H9 (cell line): ENCODE results near the gene NPHS1. TPM values are rescaled to one million over a fixed set of nuclear protein-coding genes. Genes with fewer than 3 reads are reported as not detected.

Experiments
- DNase-seq: peaks from one replicate; pipeline ENCODE4 v3.0.0-alpha.2; 2017
- H2AFZ ChIP-seq: one replicate; pipeline ENCODE4 v1.6.1; 2013; ENCODE audit warnings: mild to moderate bottlenecking, low read length, control low read depth, moderate library complexity
- H2AK5ac ChIP-seq: 2 replicates; pipeline ENCODE4 v1.6.1; 2013; ENCODE audit warnings: low read length, control low read depth, mixed read lengths; ENCODE audit not compliant: insufficient read length
- H2BK120ac ChIP-seq: one replicate; pipeline ENCODE4 v1.6.1; 2013; ENCODE audit warnings: low read depth, mild to moderate bottlenecking, low read length, control low read depth, inconsistent platforms; ENCODE audit not compliant: poor library complexity, severe bottlenecking
- H2BK12ac ChIP-seq: 2 replicates; pipeline ENCODE4 v1.6.1; 2013; ENCODE audit warnings: low read length, control low read depth, mixed read lengths, low read depth; ENCODE audit not compliant: insufficient read length
- H2BK15ac ChIP-seq: 2 replicates; pipeline ENCODE4 v1.6.1; 2013; ENCODE audit warnings: low read depth, low read length, control low read depth
- H2BK20ac ChIP-seq: one replicate; pipeline ENCODE4 v1.6.1; 2013; ENCODE audit warnings: low read depth, mild to moderate bottlenecking, low read length, control low read depth, inconsistent platforms; ENCODE audit not compliant: poor library complexity, severe bottlenecking
- H2BK5ac ChIP-seq: 2 replicates; pipeline ENCODE4 v1.6.1; 2013; ENCODE audit warnings: low read length, control low read depth, mixed read lengths; ENCODE audit not compliant: insufficient read length
- H3K14ac ChIP-seq: 2 replicates; pipeline ENCODE4 v1.6.1; 2013; ENCODE audit warnings: low read length, control low read depth; ENCODE audit not compliant: insufficient read depth
- H3K18ac ChIP-seq: 2 replicates; pipeline ENCODE4 v1.6.1; 2013; ENCODE audit warnings: low read depth, mild to moderate bottlenecking, mixed read lengths, low read length, control low read depth; ENCODE audit not compliant: insufficient read length
- H3K23ac ChIP-seq: 2 replicates; pipeline ENCODE4 v1.6.1; 2013; ENCODE audit warnings: low read length, control low read depth, mixed read lengths, low read depth; ENCODE audit not compliant: insufficient read length
- H3K23me2 ChIP-seq: 2 replicates; pipeline ENCODE4 v1.6.1; 2013; ENCODE audit warnings: low read depth, mild to moderate bottlenecking, mixed read lengths, low read length, control low read depth; ENCODE audit not compliant: insufficient read length, poor library complexity, severe bottlenecking
- H3K27ac ChIP-seq: 2 replicates; pipeline ENCODE4 v1.5.1; 2013; ENCODE audit warnings: low read length, control low read depth, mixed read lengths, low read depth; ENCODE audit not compliant: insufficient read length
- H3K27me3 ChIP-seq: 2 replicates; pipeline ENCODE4 v1.6.1; 2013; ENCODE audit warnings: low read length, control low read depth, inconsistent platforms; ENCODE audit not compliant: insufficient read depth
- H3K4ac ChIP-seq: 2 replicates; pipeline ENCODE4 v1.6.1; 2013; ENCODE audit warnings: low read depth, mild to moderate bottlenecking, control low read depth, inconsistent platforms, low read length, moderate library complexity
- H3K4me1 ChIP-seq: 2 replicates; pipeline ENCODE4 v1.6.1; 2013; ENCODE audit warnings: low read length, control low read depth, inconsistent platforms; ENCODE audit not compliant: insufficient read depth
- H3K4me2 ChIP-seq: 2 replicates; pipeline ENCODE4 v1.6.1; 2013; ENCODE audit warnings: low read length, control low read depth, mixed read lengths; ENCODE audit not compliant: insufficient read length, insufficient read depth
- H3K56ac ChIP-seq: 2 replicates; pipeline ENCODE4 v1.6.1; 2013; ENCODE audit warnings: low read depth, mild to moderate bottlenecking, mixed read lengths, low read length, control low read depth; ENCODE audit not compliant: insufficient read length
- H3K79me1 ChIP-seq: 2 replicates; pipeline ENCODE4 v1.6.1; 2013; ENCODE audit warnings: low read depth, mild to moderate bottlenecking, moderate library complexity, low read length, control low read depth, inconsistent platforms; ENCODE audit not compliant: insufficient read depth, poor library complexity, severe bottlenecking
- H3K79me2 ChIP-seq: 2 replicates; pipeline ENCODE4 v1.6.1; 2013; ENCODE audit warnings: low read length, control low read depth, inconsistent platforms; ENCODE audit not compliant: insufficient read depth
- H3K9ac ChIP-seq: 2 replicates; pipeline ENCODE4 v1.6.1; 2013; ENCODE audit warnings: low read length, control low read depth, mixed read lengths; ENCODE audit not compliant: insufficient read length; ENCODE audit errors: extremely low read depth
- H3K9me3 ChIP-seq: one replicate; pipeline ENCODE4 v1.6.1; 2013; ENCODE audit warnings: low read depth, low read length, inconsistent platforms; ENCODE audit not compliant: control insufficient read depth
- H3T11ph ChIP-seq: one replicate; pipeline ENCODE4 v1.6.1; 2013; ENCODE audit warnings: mild to moderate bottlenecking, low read length, control low read depth, inconsistent platforms
- H4K20me1 ChIP-seq: one replicate; pipeline ENCODE4 v1.6.1; 2013; ENCODE audit not compliant: control insufficient read depth, insufficient read length, insufficient read depth
- H4K5ac ChIP-seq: 2 replicates; pipeline ENCODE4 v1.6.1; 2013; ENCODE audit warnings: low read depth, mild to moderate bottlenecking, mixed read lengths, low read length, control low read depth; ENCODE audit not compliant: insufficient read length
- H4K8ac ChIP-seq: replicated peaks from 2 replicates; pipeline ENCODE4 v1.6.1; 2013; ENCODE audit warnings: low read length, control low read depth, mixed read lengths, low read depth; ENCODE audit not compliant: insufficient read length
- H4K91ac ChIP-seq: 2 replicates; pipeline ENCODE4 v1.6.1; 2013; ENCODE audit warnings: low read depth, mild to moderate bottlenecking, moderate library complexity, mixed read lengths, low read length, control low read depth; ENCODE audit not compliant: insufficient read length
- H3K27ac Mint-ChIP-seq, 3 experiments: 2 replicates in 2 of 3; 3 replicates in 1 of 3; pipeline ENCODE4 v1.8.0; 2020 to 2021; ENCODE audit warnings: mixed read lengths in 3 of 3, mild to moderate bottlenecking in 1 of 3, moderate library complexity in 1 of 3
- H3K27me3 Mint-ChIP-seq: 2 replicates; pipeline ENCODE4 v1.8.0; 2021; ENCODE audit warnings: low read depth, mild to moderate bottlenecking, moderate library complexity, mixed read lengths
- H3K36me3 Mint-ChIP-seq, 3 experiments: 2 replicates in 2 of 3; 3 replicates in 1 of 3; pipeline ENCODE4 v1.8.0; 2020 to 2021; ENCODE audit warnings: low read depth in 3 of 3, mixed read lengths in 3 of 3; ENCODE audit not compliant: insufficient read depth in 1 of 3
- H3K4me1 Mint-ChIP-seq, 2 experiments: 2 replicates each; pipeline ENCODE4 v1.8.0; 2020; ENCODE audit warnings: mixed read lengths in 2 of 2
- H3K4me3 Mint-ChIP-seq, 2 experiments: 2 replicates in 1 of 2; 3 replicates in 1 of 2; pipeline ENCODE4 v1.8.0; 2020 to 2021; ENCODE audit warnings: mild to moderate bottlenecking in 2 of 2, mixed read lengths in 2 of 2, moderate library complexity in 1 of 2
- H3K9me3 Mint-ChIP-seq, 2 experiments: 2 replicates in 1 of 2; 3 replicates in 1 of 2; pipeline ENCODE4 v1.8.0; 2020; ENCODE audit warnings: mild to moderate bottlenecking in 2 of 2, mixed read lengths in 2 of 2, moderate library complexity in 1 of 2
- CTCF ChIP-seq: fragments of 200-600 bp; sonication (generic); conservative IDR thresholded peaks from 3 replicates; pipeline ENCODE4 v1.8.0; 2021; ENCODE audit warnings: antibody characterized with exemption, mild to moderate bottlenecking
- WGBS: extraction: QIAGEN DNeasy Blood & Tissue Kit; methylation state at CpG from one replicate; pipeline ENCODE4 v1.1.7; 2013; ENCODE audit warnings: missing lambda C conversion rate, low lambda C conversion rate, mixed read lengths; ENCODE audit not compliant: insufficient read length; ENCODE audit errors: extremely low coverage; 5-methylcytosine and 5-hydroxymethylcytosine counted together
- total RNA-seq: library from RNA; stranded (reverse); gene quantifications from 2 replicates; pipeline ENCODE4 v1.2.1, GENCODE V29; 2021

NPHS1 gene
- total RNA-seq, 1 experiment from 2014 or later, result 0.83 TPM

GRCh38 chr19:35888398-35888797, 36.1 kb upstream of the NPHS1 start:
- peak overlapping the region in 1 of 3 experiments; percentile 38; a peak in 1 of 7 replicates for H3K27ac Mint-ChIP-seq
- H4K20me1 ChIP-seq, result no peaks in the 10 kb centered on the region
- no peaks in the 10 kb centered on the region for H3K79me2 ChIP-seq
- H3K14ac ChIP-seq, result no peak overlapping the region
- no peak overlapping the region for H4K5ac ChIP-seq
- H3K4me2 ChIP-seq, result no peak overlapping the region
- no peak overlapping the region for H2BK5ac ChIP-seq
- H3K79me1 ChIP-seq, result no peaks in the 10 kb centered on the region
- H3K4me3 Mint-ChIP-seq, result no peak overlapping the region
- H4K8ac ChIP-seq, result no peak overlapping the region
- H3K23me2 ChIP-seq, result no peaks in the 10 kb centered on the region
- no peaks in the 10 kb centered on the region for H3K9me3 Mint-ChIP-seq
- no peak overlapping the region for H3K18ac ChIP-seq
- H3K9ac ChIP-seq, result no peak overlapping the region
- H3K27me3 Mint-ChIP-seq, result no peaks in the 10 kb centered on the region
- H2BK20ac ChIP-seq, result no peak overlapping the region
- no peak for TF ChIP-seq CTCF
- no peak overlapping the region for H3K27ac ChIP-seq
- no peak overlapping the region for H3K56ac ChIP-seq
- no peaks in the 10 kb centered on the region for H3K4me1 Mint-ChIP-seq
- no CpG with 5 or more reads among the region's 9 CpGs for WGBS
- no peaks in the 10 kb centered on the region for H3K27me3 ChIP-seq
- no peaks in the 10 kb centered on the region for H3K4me1 ChIP-seq
- H2BK15ac ChIP-seq, result no peak overlapping the region
- H3K9me3 ChIP-seq, result no peaks in the 10 kb centered on the region
- no peak overlapping the region for H2AK5ac ChIP-seq
- H3T11ph ChIP-seq, result no peak overlapping the region
- no peak overlapping the region for H2BK12ac ChIP-seq
- no peak overlapping the region for H3K23ac ChIP-seq
- H3K36me3 Mint-ChIP-seq, result peaks cover 34 to 65% (median 58%) of the 10 kb centered on the region in 3 experiments
- no peak overlapping the region for H2AFZ ChIP-seq
- DNase-seq, result no peak
- H2BK120ac ChIP-seq, result no peak overlapping the region
- H4K91ac ChIP-seq, result no peak overlapping the region
- no peak overlapping the region for H3K4ac ChIP-seq
